Panc1 (cell line): ENCODE results near the gene M6PR. TPM values are rescaled to one million over a fixed set of nuclear protein-coding genes. Genes with fewer than 3 reads are reported as not detected.

Source experiments
- ATAC-seq: fragments of 200-7000 bp; cut with Tn5 transposase; 2 replicates; pipeline ENCODE4 v1.9.1; 2020; ENCODE audit warnings: mild to moderate bottlenecking, moderate library complexity
- Bru-seq: library from RNA; stranded (reverse); fragments of 400-500 nt; gene quantifications from one replicate; lab custom pipeline; 2021; lab: Mats Ljungman, UMichigan
- BruChase-seq, 2 experiments: library from RNA; stranded (reverse); fragments of 400-500 nt; gene quantifications; one replicate each; lab custom pipeline; 2021; lab: Mats Ljungman, UMichigan
- BruUV-seq: library from RNA; stranded (reverse); fragments of 400-500 nt; replicated peaks from 2 replicates; lab custom pipeline; 2021; lab: Mats Ljungman, UMichigan
- CTCF ChIA-PET: fragments of 300-600 bp; sonication (Branson Sonifier 250); formaldehyde crosslinking; loops from one replicate; lab custom pipeline; 2022; ENCODE audit warnings: antibody characterized with exemption; lab: Charles Lee
- POLR2A ChIA-PET: fragments of 300-600 bp; sonication (Branson Sonifier 250); formaldehyde crosslinking; loops from one replicate; lab custom pipeline; 2022; ENCODE audit warnings: antibody characterized with exemption; lab: Charles Lee
- DNase-seq: peaks from one replicate; pipeline ENCODE4 v3.0.0-alpha.2; 2010; ENCODE audit warnings: low read depth, low spot score
- H3K27ac ChIP-seq: 2 replicates; pipeline ENCODE4 v1.5.1; 2011; ENCODE audit warnings: mild to moderate bottlenecking, low read length, inconsistent platforms
- H3K27me3 ChIP-seq: fragments of 200-500 bp; sonication (Bioruptor generic); 2 replicates; pipeline ENCODE4 v1.6.0; 2014; ENCODE audit warnings: low read length, inconsistent platforms; ENCODE audit not compliant: control insufficient read depth, insufficient read depth
- H3K36me3 ChIP-seq: fragments of 200-500 bp; sonication (Bioruptor generic); 2 replicates; pipeline ENCODE4 v1.5.1; 2014; ENCODE audit warnings: inconsistent platforms, mild to moderate bottlenecking, low read length, moderate library complexity; ENCODE audit not compliant: control insufficient read depth, insufficient read depth
- H3K4me1 ChIP-seq: 2 replicates; pipeline ENCODE4 v1.5.1; 2011; ENCODE audit warnings: inconsistent platforms, mild to moderate bottlenecking, low read length, moderate library complexity; ENCODE audit not compliant: control insufficient read depth, insufficient read depth
- H3K4me3 ChIP-seq, 2 experiments: 2 replicates each; pipeline ENCODE4 v1.5.1; 2011 to 2012; ENCODE audit warnings: low read depth in 2 of 2, low read length in 2 of 2, mild to moderate bottlenecking in 2 of 2, inconsistent platforms in 1 of 2, moderate library complexity in 1 of 2
- H3K9me3 ChIP-seq: fragments of 200-500 bp; sonication (Bioruptor generic); 2 replicates; pipeline ENCODE4 v1.5.1; 2014; ENCODE audit warnings: low read depth, mild to moderate bottlenecking, inconsistent platforms, low read length, moderate library complexity; ENCODE audit not compliant: control insufficient read depth, insufficient read depth
- POLR2AphosphoS5 ChIP-seq: IDR thresholded peaks from 2 replicates; pipeline ENCODE4 v1.6.1; 2012; ENCODE audit warnings: mild to moderate bottlenecking, low read depth, low read length, moderate library complexity
- SIN3A ChIP-seq: IDR thresholded peaks from 2 replicates; pipeline ENCODE4 v1.6.1; 2012; ENCODE audit warnings: low read depth, mild to moderate bottlenecking, low read length, moderate library complexity, borderline replicate concordance; ENCODE audit not compliant: insufficient read depth
- TCF7L2 ChIP-seq: IDR thresholded peaks from 2 replicates; pipeline ENCODE4 v1.6.1; 2011; ENCODE audit warnings: mild to moderate bottlenecking, low read depth, low read length, inconsistent platforms
- in situ Hi-C: cut with HindIII; loops from 2 replicates; pipeline ENCODE4 v1.10.0; 2016; ENCODE audit warnings: low sequenced_read_pairs, low pct_unique_long_range_greater_than_20kb
- intact Hi-C: fragments of 100-400 bp; cut with micrococcal nuclease; formaldehyde crosslinking; loops from one replicate; pipeline ENCODE4 v1.10.0; 2022; ENCODE audit not compliant: unreplicated experiment
- long read RNA-seq: library from polyadenylated mRNA; unstranded; transcript quantifications from one replicate; pipeline ENCODE4 v2.0.0, GENCODE V29; 2021; ENCODE audit not compliant: unreplicated experiment
- polyA plus RNA-seq: library from polyadenylated mRNA; unstranded; fragments of >200 nt; gene quantifications from one replicate; pipeline ENCODE4 v1.2.1, GENCODE V29; 2012; ENCODE audit warnings: missing spikeins; ENCODE audit not compliant: insufficient read length
- total RNA-seq: library from RNA; stranded (reverse); gene quantifications from one replicate; pipeline ENCODE4 v1.2.1, GENCODE V29; 2021; ENCODE audit not compliant: unreplicated experiment
- TF ChIP-seq, protein P1 (sequence below), 2 experiments: IDR thresholded peaks; 2 replicates each; pipeline ENCODE4 v1.6.1; 2011 to 2012; ENCODE audit warnings: low read depth in 2 of 2, control low read depth in 1 of 2, low read length in 1 of 2, mild to moderate bottlenecking in 1 of 2, moderate library complexity in 1 of 2; ENCODE audit not compliant: insufficient read depth in 1 of 2
- TF ChIP-seq, protein P2 (sequence below): fragments of 450-650 bp; IDR thresholded peaks from 2 replicates; pipeline ENCODE4 v1.5.1; 2017; ENCODE audit warnings: mild to moderate bottlenecking

M6PR gene
- 161 TPM for total RNA-seq
- polyA plus RNA-seq = 214 TPM
- percentile 91 among the genes with signal in this experiment for Bru-seq, nascent RNA
- percentile 95 among the genes with signal in this experiment for BruChase-seq, experiment 1, labeled RNA remaining after a 2-hour chase
- BruChase-seq, experiment 2, labeled RNA remaining after a 6-hour chase = percentile 98 among the genes with signal in this experiment
- long read RNA-seq, transcript M6PR-201 (7 exons, 2,756 nt) = major isoform, 289 of 342 reads
- long read RNA-seq, partial matches to known transcripts = 13 of 342 reads
- long read RNA-seq, other reads (novel, unspliced or antisense) = 38 of 342 reads

DNA sequence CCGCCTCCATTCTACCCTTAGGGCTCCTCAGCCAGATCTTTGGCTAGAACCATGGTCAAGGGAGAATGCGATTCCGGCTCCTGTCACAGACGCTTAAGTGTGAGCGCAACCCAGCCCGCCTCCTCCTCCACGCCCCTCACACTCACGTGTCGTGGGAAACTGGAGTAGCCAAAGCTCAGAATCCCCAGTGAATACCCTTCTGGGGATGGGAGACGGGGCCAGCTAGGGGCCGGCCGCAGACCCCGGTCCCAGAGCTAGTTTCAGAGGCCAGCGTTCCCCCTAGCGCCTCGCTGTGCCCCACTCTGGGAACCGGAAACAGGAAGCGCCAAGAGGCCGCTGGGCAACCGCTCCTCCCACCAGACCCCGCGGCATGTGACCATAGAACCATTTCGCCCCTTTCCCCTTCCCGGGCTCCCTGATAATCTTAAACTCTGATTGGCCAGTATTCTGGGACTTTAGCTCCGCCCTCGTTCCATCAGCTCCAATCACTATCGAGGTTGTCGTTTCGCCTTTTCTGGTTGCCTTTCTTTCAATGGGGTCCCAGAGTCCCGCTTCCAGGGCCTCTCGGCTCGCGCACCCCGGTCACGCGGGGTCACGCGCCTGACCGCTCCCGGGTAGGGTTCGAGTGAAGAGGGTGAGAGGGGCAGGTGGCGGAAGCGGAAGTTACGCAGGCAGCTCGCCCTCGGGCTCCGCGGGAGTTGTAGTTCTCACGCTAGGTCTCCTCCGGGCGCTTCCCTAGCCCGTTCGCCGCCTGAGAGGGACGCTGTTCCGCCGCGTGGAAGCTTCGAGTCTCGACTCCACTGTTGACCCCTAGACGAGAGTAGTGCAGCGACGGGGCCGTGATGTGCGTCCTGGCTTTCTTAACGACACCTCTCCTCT, at the start of gene M6PR:
M6PR (minus strand) TSS at position 304 of the 879 bp plus-strand sequence. CDS start 3,241 bp downstream, outside the sequence.
- in situ Hi-C loops = no loop called here
- Histone ChIP-seq H3K27ac (peak within 1 kb of the TSS; percentile 96), H3K36me3 (peaks cover 8% of the 10 kb centered on the region; the same call in 1 of the 2 replicates), H3K27me3 (no peaks in the 10 kb centered on the region), H3K9me3 (no peaks in the 10 kb centered on the region), H3K4me3 (peak within 1 kb of the TSS; percentile 99 to 100), H3K4me1 (peaks cover 9% of the 10 kb centered on the region)
- ATAC-seq = peak; percentile 97
- intact Hi-C loops = loop anchor here (2.0 kb wide), 1 partner anchor 89 kb away; no protein-coding TSS in a partner anchor
- TF ChIP-seq, protein P1, sequence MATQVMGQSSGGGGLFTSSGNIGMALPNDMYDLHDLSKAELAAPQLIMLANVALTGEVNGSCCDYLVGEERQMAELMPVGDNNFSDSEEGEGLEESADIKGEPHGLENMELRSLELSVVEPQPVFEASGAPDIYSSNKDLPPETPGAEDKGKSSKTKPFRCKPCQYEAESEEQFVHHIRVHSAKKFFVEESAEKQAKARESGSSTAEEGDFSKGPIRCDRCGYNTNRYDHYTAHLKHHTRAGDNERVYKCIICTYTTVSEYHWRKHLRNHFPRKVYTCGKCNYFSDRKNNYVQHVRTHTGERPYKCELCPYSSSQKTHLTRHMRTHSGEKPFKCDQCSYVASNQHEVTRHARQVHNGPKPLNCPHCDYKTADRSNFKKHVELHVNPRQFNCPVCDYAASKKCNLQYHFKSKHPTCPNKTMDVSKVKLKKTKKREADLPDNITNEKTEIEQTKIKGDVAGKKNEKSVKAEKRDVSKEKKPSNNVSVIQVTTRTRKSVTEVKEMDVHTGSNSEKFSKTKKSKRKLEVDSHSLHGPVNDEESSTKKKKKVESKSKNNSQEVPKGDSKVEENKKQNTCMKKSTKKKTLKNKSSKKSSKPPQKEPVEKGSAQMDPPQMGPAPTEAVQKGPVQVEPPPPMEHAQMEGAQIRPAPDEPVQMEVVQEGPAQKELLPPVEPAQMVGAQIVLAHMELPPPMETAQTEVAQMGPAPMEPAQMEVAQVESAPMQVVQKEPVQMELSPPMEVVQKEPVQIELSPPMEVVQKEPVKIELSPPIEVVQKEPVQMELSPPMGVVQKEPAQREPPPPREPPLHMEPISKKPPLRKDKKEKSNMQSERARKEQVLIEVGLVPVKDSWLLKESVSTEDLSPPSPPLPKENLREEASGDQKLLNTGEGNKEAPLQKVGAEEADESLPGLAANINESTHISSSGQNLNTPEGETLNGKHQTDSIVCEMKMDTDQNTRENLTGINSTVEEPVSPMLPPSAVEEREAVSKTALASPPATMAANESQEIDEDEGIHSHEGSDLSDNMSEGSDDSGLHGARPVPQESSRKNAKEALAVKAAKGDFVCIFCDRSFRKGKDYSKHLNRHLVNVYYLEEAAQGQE (IDR thresholded peaks at IDR 0.05; ENCODE audit: insufficient read depth in 1 of 2, low read depth in 2 of 2, low read length in 1 of 2) = no peak
- TF ChIP-seq SIN3A (0 out of 2 replicates have a peak, but pooled peaks have one; percentile 79), TCF7L2 (no peak), POLR2AphosphoS5 (peak; percentile 75)
- TF ChIP-seq, protein P2, sequence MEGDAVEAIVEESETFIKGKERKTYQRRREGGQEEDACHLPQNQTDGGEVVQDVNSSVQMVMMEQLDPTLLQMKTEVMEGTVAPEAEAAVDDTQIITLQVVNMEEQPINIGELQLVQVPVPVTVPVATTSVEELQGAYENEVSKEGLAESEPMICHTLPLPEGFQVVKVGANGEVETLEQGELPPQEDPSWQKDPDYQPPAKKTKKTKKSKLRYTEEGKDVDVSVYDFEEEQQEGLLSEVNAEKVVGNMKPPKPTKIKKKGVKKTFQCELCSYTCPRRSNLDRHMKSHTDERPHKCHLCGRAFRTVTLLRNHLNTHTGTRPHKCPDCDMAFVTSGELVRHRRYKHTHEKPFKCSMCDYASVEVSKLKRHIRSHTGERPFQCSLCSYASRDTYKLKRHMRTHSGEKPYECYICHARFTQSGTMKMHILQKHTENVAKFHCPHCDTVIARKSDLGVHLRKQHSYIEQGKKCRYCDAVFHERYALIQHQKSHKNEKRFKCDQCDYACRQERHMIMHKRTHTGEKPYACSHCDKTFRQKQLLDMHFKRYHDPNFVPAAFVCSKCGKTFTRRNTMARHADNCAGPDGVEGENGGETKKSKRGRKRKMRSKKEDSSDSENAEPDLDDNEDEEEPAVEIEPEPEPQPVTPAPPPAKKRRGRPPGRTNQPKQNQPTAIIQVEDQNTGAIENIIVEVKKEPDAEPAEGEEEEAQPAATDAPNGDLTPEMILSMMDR = peak; percentile 71
- POLR2A ChIA-PET = interaction anchor here (0.5 to 1.2 kb wide), 4 partner anchors 36 to 272 kb away, joined by 3 to 4 read pairs (median 3); no protein-coding TSS in a partner anchor
- CTCF ChIA-PET = interaction anchor here (0.9 to 1.4 kb wide), 2 partner anchors 89 to 100 kb away, joined by 5 to 6 read pairs; no protein-coding TSS in a partner anchor
- BruUV-seq = no TSS peak
- DNase-seq = peak; percentile 79

DNA sequence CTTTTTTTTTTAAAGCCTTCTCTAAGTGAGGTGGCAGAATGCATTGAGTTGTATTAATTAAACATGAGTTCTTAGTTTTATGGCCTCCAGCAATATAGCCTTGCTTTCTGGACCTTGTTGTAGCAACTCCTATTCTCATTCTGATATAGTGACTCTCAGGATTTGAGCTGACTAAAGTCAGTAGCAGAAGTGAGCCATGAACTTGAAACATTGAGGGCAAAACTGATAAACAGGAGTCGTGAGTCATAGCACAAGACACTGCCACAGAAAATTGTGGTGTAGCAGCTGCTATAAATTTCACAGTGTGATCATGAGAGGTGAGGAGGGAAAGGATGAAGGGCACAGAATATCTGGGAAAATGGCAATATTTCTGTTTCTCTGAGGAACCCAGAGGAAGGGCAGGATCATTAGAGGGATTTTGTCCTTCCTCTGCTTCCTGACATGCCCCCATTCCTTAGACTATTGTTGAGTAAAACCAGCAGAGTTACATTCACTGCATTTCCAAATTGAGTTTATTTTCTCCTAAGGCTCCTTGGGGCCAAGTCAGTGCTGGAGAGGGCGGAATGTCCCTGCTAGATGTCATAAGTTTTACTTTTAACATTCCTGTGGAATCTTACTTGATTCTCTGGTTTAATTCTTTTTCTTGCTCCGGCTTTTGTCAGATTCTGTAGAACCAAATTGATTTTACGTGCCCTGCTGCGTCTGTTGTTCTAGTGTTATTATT, 47.4 kb upstream of the M6PR start:
- no peak for ATAC-seq
- in situ Hi-C loops = no loop called here

More for the DNA sequence above, 47.4 kb upstream of the M6PR start:
- no peaks in the 10 kb centered on the region for H3K36me3 ChIP-seq
- H3K27me3 ChIP-seq = no peaks in the 10 kb centered on the region
- no peak for TF ChIP-seq SIN3A
- TF ChIP-seq POLR2AphosphoS5 = no peak
- TF ChIP-seq TCF7L2 = no peak
- TF ChIP-seq, protein P2 = no peak
- TF ChIP-seq, protein P1 (IDR thresholded peaks at IDR 0.05; ENCODE audit: insufficient read depth in 1 of 2, low read depth in 2 of 2, low read length in 1 of 2) = no peak
- POLR2A ChIA-PET = no interaction called here
- H3K9me3 ChIP-seq = no peaks in the 10 kb centered on the region
- no peaks in the 10 kb centered on the region for H3K4me1 ChIP-seq
- DNase-seq = no peak
- BruUV-seq = no TSS peak
- H3K4me3 ChIP-seq = no peak overlapping the region
- no peak overlapping the region for H3K27ac ChIP-seq
- CTCF ChIA-PET = no interaction called here
- intact Hi-C loops = no loop called here
